Esophagus squamous epithelium (tissue), 5 donors: ENCODE data around the gene MPIG6B. TPM values are rescaled to one million over a fixed set of nuclear protein-coding genes. Genes with fewer than 3 reads are reported as not detected.
A peak's percentile ranks its signal among the peaks of the same experiment; 100 is the strongest.

Experiments
- DNase-seq: peaks from one replicate; lab custom pipeline; 2025; lab: John Stamatoyannopoulos, UW
- H3K27ac ChIP-seq, 4 donors: fragments of 200-600 bp; sonication (generic); one replicate each; pipeline ENCODE4 v1.5.1; 2016 to 2019; ENCODE audit warnings: mild to moderate bottlenecking in 1 of 4
- H3K27me3 ChIP-seq, 4 donors: fragments of 200-600 bp; sonication (generic); 1 replicate in 3 of 4; 2 replicates in 1 of 4; pipeline versions ENCODE4 v1.5.1 to v1.6.0; 2017 to 2021; ENCODE audit warnings: antibody characterized with exemption in 1 of 4
- H3K36me3 ChIP-seq, 3 donors: fragments of 200-600 bp; sonication (generic); one replicate each; pipeline ENCODE4 v1.5.1; 2016 to 2019
- H3K4me1 ChIP-seq, 3 donors: fragments of 200-600 bp; sonication (generic); one replicate each; pipeline ENCODE4 v1.5.1; 2017 to 2019
- H3K4me3 ChIP-seq, 4 donors: fragments of 200-600 bp; sonication (generic); 1 replicate in 3 of 4; 2 replicates in 1 of 4; pipeline ENCODE4 v1.5.1; 2016 to 2019; ENCODE audit warnings: mild to moderate bottlenecking in 2 of 4, moderate library complexity in 1 of 4
- H3K9me3 ChIP-seq, 3 donors: fragments of 200-600 bp; sonication (generic); one replicate each; pipeline ENCODE4 v1.5.1; 2016 to 2019
- POLR2A ChIP-seq, 4 donors: fragments of 450-650 bp; IDR thresholded peaks; one replicate each; pipeline ENCODE4 v1.6.1; 2017; ENCODE audit warnings: antibody characterized with exemption in 4 of 4, mild to moderate bottlenecking in 4 of 4, moderate library complexity in 3 of 4
- WGBS, 2 donors: methylation state at CpG; one replicate each; pipeline ENCODE4 v1.1.5; 2018; 5-methylcytosine and 5-hydroxymethylcytosine counted together
- intact Hi-C: fragments of 100-400 bp; cut with DNase I; formaldehyde crosslinking; loops from one replicate; pipeline ENCODE4 v1.15.0; 2022
- total RNA-seq, 4 donors: library from RNA; depleted of rRNA; stranded (reverse); fragments of >200 nt; gene quantifications; one replicate each; pipeline ENCODE4 v1.1.0, GENCODE V29; 2016
- TF ChIP-seq, protein P1 (sequence below), 6 experiments: fragments of 450-650 bp in 4 of 6; fragments of 200-600 bp in 2 of 6; sonication (generic) in 2 of 6; IDR thresholded peaks; one replicate each; pipeline ENCODE4 v1.5.1; 2016 to 2019; ENCODE audit warnings: antibody characterized with exemption in 6 of 6, mild to moderate bottlenecking in 4 of 6, moderate library complexity in 4 of 6
- donor health status: DM: yes; HTN: yes; CAD: no.

Gene MPIG6B
- total RNA-seq, 4 donors from 2014 or later = 0.12 to 1.4 (median 0.73) TPM

DNA sequence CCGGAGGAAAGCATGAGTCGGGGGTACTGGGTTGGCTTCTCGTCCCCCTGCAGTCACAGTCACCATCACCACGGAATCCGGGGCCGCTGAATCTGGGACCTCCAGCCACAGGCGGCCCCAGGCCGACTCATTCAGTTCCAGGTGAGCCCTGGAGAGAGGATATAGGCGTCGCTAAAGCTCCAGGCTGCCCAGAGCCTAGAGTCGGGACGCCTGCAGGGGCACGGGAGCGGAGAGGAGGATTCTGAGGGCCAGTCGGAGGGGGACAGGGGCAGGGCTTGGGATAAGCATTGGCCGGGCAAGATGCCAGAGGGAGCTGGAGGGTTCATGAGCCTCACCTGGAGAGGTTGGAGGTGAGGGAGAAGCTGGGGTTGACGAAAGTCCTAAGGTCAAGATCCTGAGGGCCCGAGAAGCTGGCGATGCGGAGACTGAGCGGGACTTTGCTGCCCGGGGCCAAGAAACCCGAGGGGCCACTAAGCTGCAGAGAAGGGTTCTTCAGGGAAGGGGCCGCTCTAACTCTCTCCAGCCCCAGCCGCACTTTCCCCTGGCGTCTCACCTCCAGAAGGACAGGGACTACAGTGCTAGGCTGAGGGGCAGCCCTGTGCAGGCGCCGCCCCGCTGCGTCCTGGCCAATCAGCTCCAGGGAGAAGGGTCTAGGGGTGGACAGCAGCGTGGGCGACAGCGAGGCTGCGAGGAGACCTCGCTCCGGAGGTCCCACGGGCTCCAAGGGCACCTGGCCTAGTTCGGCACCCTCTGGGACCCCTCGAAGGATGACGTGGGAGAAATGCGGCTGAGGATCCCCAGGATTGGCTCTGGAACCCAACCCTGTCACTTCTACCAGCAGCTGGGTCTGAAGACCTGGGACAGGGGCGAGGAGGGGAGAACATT is 43.0 kb downstream of the MPIG6B start:
- Histone ChIP-seq H3K9me3 (no peaks in the 10 kb centered on the region), H3K27me3 (no peaks in the 10 kb centered on the region), H3K27ac (no peak overlapping the region), H3K36me3 (peaks cover 0 to 10% (median 0%) of the 10 kb centered on the region in 3 donors), H3K4me1 (peaks cover 3 to 40% (median 3%) of the 10 kb centered on the region in 3 donors), H3K4me3 (peak overlapping the region in 3 of 4 donors; percentile 5 to 52 (median 20))
- whole genome bisulfite sequencing, 2 donors = 67% methylated on average over 11 to 22 of the region's 42 CpGs
- intact Hi-C loops = loop anchor here (5.0 kb wide), 1 partner anchor 89 kb away; no protein-coding TSS in a partner anchor
- TF ChIP-seq, protein P1, sequence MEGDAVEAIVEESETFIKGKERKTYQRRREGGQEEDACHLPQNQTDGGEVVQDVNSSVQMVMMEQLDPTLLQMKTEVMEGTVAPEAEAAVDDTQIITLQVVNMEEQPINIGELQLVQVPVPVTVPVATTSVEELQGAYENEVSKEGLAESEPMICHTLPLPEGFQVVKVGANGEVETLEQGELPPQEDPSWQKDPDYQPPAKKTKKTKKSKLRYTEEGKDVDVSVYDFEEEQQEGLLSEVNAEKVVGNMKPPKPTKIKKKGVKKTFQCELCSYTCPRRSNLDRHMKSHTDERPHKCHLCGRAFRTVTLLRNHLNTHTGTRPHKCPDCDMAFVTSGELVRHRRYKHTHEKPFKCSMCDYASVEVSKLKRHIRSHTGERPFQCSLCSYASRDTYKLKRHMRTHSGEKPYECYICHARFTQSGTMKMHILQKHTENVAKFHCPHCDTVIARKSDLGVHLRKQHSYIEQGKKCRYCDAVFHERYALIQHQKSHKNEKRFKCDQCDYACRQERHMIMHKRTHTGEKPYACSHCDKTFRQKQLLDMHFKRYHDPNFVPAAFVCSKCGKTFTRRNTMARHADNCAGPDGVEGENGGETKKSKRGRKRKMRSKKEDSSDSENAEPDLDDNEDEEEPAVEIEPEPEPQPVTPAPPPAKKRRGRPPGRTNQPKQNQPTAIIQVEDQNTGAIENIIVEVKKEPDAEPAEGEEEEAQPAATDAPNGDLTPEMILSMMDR (IDR thresholded peaks at IDR 0.05) = no peak
- TF ChIP-seq POLR2A (IDR thresholded peaks at IDR 0.05) = no peak
- no peak for DNase-seq

DNA sequence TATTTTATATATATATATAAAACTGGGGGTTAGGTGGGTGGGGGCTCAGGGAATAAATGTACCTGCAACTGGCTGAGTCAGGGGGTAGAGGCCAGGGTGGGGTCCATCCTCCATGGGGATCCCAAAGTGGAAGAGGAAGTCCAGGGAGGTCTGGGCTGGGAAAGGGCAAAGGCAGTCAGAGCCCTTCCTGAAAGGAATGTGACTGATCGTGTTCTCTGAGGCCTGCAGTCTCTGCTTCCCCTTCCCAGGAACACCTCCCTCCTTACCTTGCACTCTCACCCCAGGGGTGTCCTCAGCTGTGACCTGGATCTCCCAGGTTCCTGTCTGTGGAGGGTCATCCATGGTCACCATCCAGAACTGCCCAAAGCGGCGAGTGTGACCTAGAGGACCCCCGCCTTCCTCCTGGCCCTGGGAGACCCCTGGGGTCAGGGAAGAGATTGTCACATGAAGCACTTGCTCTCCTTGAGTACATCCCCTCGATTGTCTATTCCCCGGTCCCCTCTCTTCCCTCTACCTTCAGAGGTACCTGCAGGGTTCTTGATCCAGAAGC is 44.0 kb downstream of the MPIG6B start:
- intact Hi-C loops = loop anchor here (5.0 kb wide), 1 partner anchor 90 kb away; no protein-coding TSS in a partner anchor
- no peaks in the 10 kb centered on the region for H3K9me3 ChIP-seq

DNA sequence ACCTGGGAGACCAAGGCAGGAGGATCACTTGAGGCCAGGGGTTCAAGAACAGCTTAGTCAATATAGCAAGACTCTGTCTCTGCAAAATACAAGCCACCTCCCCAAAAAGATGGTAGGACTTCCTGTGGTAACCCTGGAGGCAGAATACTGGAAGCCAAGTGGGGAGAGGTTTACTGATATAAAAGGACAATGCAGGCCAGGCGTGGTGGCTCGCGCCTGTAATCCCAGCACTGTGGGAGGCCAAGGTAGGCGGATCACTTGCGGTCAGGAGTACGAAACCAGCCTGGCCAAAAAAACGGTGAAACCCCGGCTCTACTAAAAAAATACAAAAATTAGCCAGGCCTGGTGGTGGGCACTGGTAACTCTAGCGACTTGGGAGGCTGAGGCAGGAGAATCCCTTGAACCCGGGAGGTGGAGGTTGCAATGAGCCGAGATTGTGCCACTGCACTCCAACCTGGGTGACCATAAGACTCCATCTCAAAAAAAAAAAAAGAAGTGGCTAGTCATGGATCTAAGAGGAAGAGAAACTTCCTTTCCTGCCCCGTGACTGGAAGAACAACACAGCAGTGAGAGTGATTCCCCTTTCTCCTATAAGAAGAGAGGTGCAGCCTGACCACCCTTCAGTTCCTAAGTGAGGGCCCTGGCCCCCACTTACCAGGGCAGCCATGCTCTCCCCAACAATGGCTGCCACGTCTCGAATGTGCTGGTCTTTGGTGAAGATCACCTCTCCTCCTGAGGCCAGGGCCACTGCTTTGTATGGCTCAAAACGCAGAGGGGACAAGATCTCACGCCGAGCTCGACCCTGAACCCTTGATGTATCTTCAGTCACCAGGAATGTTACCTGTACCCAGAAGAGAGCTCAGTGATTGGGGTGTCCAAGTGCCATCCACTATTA is 45.4 kb downstream of the MPIG6B start:
- intact Hi-C loops = loop anchor here (5.0 kb wide), 1 partner anchor 91 kb away; no protein-coding TSS in a partner anchor

More for the DNA sequence above, 44.0 kb downstream of the MPIG6B start:
- TF ChIP-seq POLR2A (IDR thresholded peaks at IDR 0.05) = no peak
- TF ChIP-seq, protein P1 (IDR thresholded peaks at IDR 0.05) = no peak
- Histone ChIP-seq H3K27me3 (no peaks in the 10 kb centered on the region), H3K27ac (no peak overlapping the region), H3K4me3 (no peak overlapping the region), H3K4me1 (peaks cover 3 to 40% (median 3%) of the 10 kb centered on the region in 3 donors), H3K36me3 (peaks cover 0 to 2% (median 0%) of the 10 kb centered on the region in 3 donors)
- DNase-seq = no peak
- WGBS, 2 donors = 70 to 89% methylated on average over 3 to 6 of the region's 6 CpGs

DNA sequence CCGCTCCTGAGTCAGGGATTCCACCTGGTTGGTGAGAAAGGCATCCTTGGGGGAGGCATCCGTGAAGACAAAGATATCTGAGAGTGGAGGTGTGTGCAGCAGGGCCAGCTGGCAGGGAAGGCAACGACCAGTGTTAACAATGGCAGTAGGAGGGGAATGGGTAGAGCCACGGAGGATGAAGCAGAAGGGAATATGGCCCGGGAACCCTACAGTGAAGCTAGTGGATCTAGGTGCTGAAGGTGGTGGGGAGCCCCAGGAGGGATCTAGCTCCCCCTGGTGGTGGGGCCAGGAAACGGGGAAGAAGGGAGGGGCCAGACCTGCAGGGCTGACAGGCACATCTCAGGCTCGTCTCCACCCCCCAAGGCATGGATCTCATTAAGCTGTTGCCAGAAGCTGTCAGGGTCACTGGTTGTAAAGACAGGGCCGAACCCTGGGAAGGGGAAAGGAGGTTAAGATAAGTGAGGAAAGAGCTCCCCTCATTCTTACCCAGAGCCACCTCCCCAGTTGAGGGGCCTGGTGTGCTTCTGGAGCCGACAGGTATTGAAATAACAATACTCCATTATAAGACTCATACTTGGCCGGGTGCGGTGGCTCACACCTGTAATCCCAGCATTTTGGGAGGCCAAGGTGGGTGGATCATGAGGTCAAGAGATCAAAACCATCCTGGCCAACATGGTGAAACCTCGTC is 46.7 kb downstream of the MPIG6B start:
- H3K4me1 ChIP-seq = peaks cover 0 to 23% (median 3%) of the 10 kb centered on the region in 3 donors
- H3K36me3 ChIP-seq = no peaks in the 10 kb centered on the region
- WGBS, 2 donors = 30 to 37% methylated on average over 8 to 11 of the region's 12 CpGs
- no peak for TF ChIP-seq POLR2A (IDR thresholded peaks at IDR 0.05)
- TF ChIP-seq, protein P1 (IDR thresholded peaks at IDR 0.05) = peak; percentile 70 to 94 (median 90)
- no peak overlapping the region for H3K27ac ChIP-seq
- intact Hi-C loops = loop anchor here (5.0 kb wide), 1 partner anchor 93 kb away; no protein-coding TSS in a partner anchor
- H3K9me3 ChIP-seq = no peaks in the 10 kb centered on the region
- no peaks in the 10 kb centered on the region for H3K27me3 ChIP-seq
- DNase-seq = no peak
- H3K4me3 ChIP-seq = no peak overlapping the region

More for the DNA sequence above, 45.4 kb downstream of the MPIG6B start:
- no peak for DNase-seq
- Histone ChIP-seq H3K4me3 (no peak overlapping the region), H3K9me3 (no peaks in the 10 kb centered on the region), H3K27me3 (no peaks in the 10 kb centered on the region), H3K27ac (peak overlapping the region in 1 of 4 donors; percentile 28), H3K4me1 (peaks cover 0 to 32% (median 3%) of the 10 kb centered on the region in 3 donors), H3K36me3 (no peaks in the 10 kb centered on the region)
- 85 to 93% methylated on average over 13 of the region's 18 CpGs for WGBS, 2 donors
- no peak for TF ChIP-seq POLR2A (IDR thresholded peaks at IDR 0.05)
- TF ChIP-seq, protein P1 (IDR thresholded peaks at IDR 0.05) = no peak
